Liver (tissue), 3 donors: ENCODE results near the gene EEF1A1.

Experiments used
- SP1 ChIP-seq: IDR thresholded peaks from 2 replicates; pipeline ENCODE4 v1.6.1; 2018; ENCODE audit warnings: antibody characterized with exemption, mild to moderate bottlenecking
- TF ChIP-seq, protein P1 (sequence below): IDR thresholded peaks from 2 replicates; pipeline ENCODE4 v1.6.1; 2016; ENCODE audit warnings: antibody characterized with exemption, mild to moderate bottlenecking
- TF ChIP-seq, protein P2 (sequence below): fragments of 150-350 bp; IDR thresholded peaks from 2 replicates; pipeline ENCODE4 v1.5.1; 2017; ENCODE audit warnings: improper control_type of control experiment, low read depth, low read length; ENCODE audit not compliant: missing input control
- TF ChIP-seq, protein P3 (sequence below): IDR thresholded peaks from 2 replicates; pipeline ENCODE4 v1.6.1; 2016; ENCODE audit warnings: antibody characterized with exemption
- donor health status: healthy.
- donor health status: healthy.

DNA sequence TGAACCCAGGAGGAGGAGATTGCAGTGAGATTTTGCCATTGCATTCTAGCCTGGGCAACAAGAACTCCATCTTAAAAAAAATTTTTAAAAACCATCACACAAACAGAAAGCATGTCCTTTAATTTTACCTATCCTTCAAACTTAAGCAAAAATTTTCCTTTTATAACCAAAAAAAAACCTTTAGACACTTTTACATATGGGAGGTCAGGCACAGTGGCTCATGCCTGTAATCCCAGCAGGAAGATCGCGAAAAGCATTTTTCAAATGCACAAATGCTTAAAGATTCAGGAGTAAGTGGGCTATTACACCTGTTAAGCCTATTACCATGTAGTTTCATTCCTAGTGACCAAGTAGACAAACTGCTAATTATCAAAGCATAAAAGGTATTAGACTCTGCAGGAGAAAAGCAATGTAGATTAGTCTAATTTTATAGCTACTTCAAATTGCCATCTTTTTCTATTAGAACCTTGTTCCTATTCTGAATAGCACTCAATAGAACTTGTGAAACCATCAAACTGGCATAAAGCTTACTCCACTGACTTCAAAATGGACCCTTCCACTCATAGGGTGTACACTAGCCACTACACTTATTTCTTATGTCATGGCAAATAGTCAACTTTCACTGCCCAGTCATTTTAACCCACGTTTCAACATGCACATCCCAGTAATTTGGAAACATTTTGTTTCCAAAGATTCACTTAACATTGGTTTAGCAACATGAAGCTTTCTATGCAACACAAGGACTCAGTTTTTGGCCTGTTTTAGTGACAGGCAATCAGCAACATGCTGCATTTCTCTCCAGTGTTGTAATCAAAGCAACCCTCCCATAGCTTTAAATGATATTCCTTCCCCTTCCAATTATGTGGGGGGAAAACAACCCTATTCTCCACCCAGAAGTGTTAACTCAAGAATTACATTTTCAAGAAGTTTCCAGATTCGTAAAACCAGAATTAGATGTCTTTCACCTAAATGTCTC is 4.0 kb downstream of the EEF1A1 start:
- TF ChIP-seq, protein P1, sequence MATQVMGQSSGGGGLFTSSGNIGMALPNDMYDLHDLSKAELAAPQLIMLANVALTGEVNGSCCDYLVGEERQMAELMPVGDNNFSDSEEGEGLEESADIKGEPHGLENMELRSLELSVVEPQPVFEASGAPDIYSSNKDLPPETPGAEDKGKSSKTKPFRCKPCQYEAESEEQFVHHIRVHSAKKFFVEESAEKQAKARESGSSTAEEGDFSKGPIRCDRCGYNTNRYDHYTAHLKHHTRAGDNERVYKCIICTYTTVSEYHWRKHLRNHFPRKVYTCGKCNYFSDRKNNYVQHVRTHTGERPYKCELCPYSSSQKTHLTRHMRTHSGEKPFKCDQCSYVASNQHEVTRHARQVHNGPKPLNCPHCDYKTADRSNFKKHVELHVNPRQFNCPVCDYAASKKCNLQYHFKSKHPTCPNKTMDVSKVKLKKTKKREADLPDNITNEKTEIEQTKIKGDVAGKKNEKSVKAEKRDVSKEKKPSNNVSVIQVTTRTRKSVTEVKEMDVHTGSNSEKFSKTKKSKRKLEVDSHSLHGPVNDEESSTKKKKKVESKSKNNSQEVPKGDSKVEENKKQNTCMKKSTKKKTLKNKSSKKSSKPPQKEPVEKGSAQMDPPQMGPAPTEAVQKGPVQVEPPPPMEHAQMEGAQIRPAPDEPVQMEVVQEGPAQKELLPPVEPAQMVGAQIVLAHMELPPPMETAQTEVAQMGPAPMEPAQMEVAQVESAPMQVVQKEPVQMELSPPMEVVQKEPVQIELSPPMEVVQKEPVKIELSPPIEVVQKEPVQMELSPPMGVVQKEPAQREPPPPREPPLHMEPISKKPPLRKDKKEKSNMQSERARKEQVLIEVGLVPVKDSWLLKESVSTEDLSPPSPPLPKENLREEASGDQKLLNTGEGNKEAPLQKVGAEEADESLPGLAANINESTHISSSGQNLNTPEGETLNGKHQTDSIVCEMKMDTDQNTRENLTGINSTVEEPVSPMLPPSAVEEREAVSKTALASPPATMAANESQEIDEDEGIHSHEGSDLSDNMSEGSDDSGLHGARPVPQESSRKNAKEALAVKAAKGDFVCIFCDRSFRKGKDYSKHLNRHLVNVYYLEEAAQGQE = no peak
- TF ChIP-seq, protein P2, sequence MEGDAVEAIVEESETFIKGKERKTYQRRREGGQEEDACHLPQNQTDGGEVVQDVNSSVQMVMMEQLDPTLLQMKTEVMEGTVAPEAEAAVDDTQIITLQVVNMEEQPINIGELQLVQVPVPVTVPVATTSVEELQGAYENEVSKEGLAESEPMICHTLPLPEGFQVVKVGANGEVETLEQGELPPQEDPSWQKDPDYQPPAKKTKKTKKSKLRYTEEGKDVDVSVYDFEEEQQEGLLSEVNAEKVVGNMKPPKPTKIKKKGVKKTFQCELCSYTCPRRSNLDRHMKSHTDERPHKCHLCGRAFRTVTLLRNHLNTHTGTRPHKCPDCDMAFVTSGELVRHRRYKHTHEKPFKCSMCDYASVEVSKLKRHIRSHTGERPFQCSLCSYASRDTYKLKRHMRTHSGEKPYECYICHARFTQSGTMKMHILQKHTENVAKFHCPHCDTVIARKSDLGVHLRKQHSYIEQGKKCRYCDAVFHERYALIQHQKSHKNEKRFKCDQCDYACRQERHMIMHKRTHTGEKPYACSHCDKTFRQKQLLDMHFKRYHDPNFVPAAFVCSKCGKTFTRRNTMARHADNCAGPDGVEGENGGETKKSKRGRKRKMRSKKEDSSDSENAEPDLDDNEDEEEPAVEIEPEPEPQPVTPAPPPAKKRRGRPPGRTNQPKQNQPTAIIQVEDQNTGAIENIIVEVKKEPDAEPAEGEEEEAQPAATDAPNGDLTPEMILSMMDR = no peak
- TF ChIP-seq, protein P3, sequence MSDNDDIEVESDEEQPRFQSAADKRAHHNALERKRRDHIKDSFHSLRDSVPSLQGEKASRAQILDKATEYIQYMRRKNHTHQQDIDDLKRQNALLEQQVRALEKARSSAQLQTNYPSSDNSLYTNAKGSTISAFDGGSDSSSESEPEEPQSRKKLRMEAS = no peak
- no peak for TF ChIP-seq SP1
